ENCODE measurements around the gene CFAP65. TPM values are rescaled to one million over a fixed set of nuclear protein-coding genes. Genes with fewer than 3 reads are reported as not detected.

CFAP65 gene
- total and polyA plus RNA-seq, 2 of the 13 experiments (the other 11 are each of a cell fraction or from before 2014, with no cell fraction given): 0.05 TPM; not detected in 1

- TF ChIP-seq, protein P1, sequence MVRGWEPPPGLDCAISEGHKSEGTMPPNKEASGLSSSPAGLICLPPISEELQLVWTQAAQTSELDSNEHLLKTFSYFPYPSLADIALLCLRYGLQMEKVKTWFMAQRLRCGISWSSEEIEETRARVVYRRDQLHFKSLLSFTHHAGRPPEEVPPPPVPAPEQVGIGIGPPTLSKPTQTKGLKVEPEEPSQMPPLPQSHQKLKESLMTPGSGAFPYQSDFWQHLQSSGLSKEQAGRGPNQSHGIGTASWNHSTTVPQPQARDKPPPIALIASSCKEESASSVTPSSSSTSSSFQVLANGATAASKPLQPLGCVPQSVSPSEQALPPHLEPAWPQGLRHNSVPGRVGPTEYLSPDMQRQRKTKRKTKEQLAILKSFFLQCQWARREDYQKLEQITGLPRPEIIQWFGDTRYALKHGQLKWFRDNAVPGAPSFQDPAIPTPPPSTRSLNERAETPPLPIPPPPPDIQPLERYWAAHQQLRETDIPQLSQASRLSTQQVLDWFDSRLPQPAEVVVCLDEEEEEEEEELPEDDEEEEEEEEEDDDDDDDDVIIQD (CRISPR knock-in tag; IDR thresholded peaks at IDR 0.05; ENCODE audit: low read depth): no peak
- no peak for TF ChIP-seq EEA1 (CRISPR knock-in tag; IDR thresholded peaks at IDR 0.05; ENCODE audit: borderline replicate concordance)
- no peak for TF ChIP-seq ZNF17 (CRISPR knock-in tag; IDR thresholded peaks at IDR 0.05)
- no peak for TF ChIP-seq CREM (IDR thresholded peaks at IDR 0.05)
- TF ChIP-seq CREM (CRISPR knock-in tag; IDR thresholded peaks at IDR 0.05): no peak
- TF ChIP-seq CEBPZ (IDR thresholded peaks at IDR 0.05; ENCODE audit: low read length): no peak
- no peak for TF ChIP-seq KLF15 (CRISPR knock-in tag; IDR thresholded peaks at IDR 0.05; ENCODE audit: borderline replicate concordance)
Observed at GRCh38 chr2:219078951-219079350, 37.6 kb upstream of the CFAP65 start (continued).

- no peak overlapping the region for H3K9ac ChIP-seq (ENCODE audit: insufficient read depth, low read depth, low read length)
- WGBS (ENCODE audit: low lambda C conversion rate): 98% methylated on average over 3 of the region's 3 CpGs
- TF ChIP-seq, protein P2, sequence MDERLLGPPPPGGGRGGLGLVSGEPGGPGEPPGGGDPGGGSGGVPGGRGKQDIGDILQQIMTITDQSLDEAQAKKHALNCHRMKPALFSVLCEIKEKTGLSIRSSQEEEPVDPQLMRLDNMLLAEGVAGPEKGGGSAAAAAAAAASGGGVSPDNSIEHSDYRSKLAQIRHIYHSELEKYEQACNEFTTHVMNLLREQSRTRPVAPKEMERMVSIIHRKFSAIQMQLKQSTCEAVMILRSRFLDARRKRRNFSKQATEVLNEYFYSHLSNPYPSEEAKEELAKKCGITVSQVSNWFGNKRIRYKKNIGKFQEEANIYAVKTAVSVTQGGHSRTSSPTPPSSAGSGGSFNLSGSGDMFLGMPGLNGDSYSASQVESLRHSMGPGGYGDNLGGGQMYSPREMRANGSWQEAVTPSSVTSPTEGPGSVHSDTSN (CRISPR knock-in tag; IDR thresholded peaks at IDR 0.05): no peak
- TF ChIP-seq, protein P3, sequence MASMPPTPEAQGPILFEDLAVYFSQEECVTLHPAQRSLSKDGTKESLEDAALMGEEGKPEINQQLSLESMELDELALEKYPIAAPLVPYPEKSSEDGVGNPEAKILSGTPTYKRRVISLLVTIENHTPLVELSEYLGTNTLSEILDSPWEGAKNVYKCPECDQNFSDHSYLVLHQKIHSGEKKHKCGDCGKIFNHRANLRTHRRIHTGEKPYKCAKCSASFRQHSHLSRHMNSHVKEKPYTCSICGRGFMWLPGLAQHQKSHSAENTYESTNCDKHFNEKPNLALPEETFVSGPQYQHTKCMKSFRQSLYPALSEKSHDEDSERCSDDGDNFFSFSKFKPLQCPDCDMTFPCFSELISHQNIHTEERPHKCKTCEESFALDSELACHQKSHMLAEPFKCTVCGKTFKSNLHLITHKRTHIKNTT (CRISPR knock-in tag; IDR thresholded peaks at IDR 0.05): no peak
- TF ChIP-seq MTF1 (CRISPR knock-in tag; IDR thresholded peaks at IDR 0.05) (no peak), DNMT3B (CRISPR knock-in tag; conservative IDR thresholded peaks at IDR 0.05) (no peak), IRX3 (CRISPR knock-in tag; IDR thresholded peaks at IDR 0.05; ENCODE audit: borderline replicate concordance, low read depth) (no peak), TEAD3 (CRISPR knock-in tag; optimal IDR thresholded peaks at IDR 0.05; ENCODE audit: borderline replicate concordance) (no peak), CTCF (CRISPR knock-in tag; IDR thresholded peaks at IDR 0.05) (no peak), STAG1 (CRISPR knock-in tag; IDR thresholded peaks at IDR 0.05) (peak; percentile 42)
- no peak for DNase-seq (ENCODE audit: low spot score)
- in situ Hi-C loops (cut with HindIII; ENCODE audit: extremely low pct_ligation_motif_present, low pct_unique_long_range_greater_than_20kb): no loop called here
- peaks cover 56% of the 10 kb centered on the region for H3K4me1 ChIP-seq (ENCODE audit: insufficient read depth, low read length)
- CTCF ChIA-PET (ENCODE audit: low intra/inter-chr PET ratio, low total read pairs): no interaction called here
- POLR2A ChIA-PET: no interaction called here
- BruUV-seq (replicated peaks): no TSS peak
- H2AFZ ChIP-seq (ENCODE audit: low read length): no peak overlapping the region
- peaks cover 15 to 23% of the 10 kb centered on the region in 2 experiments for H3K36me3 ChIP-seq (replicated peaks in 1 of 2; ENCODE audit: control insufficient read depth in 1 of 2, insufficient read depth in 2 of 2, low read length in 2 of 2)
- H3K4me2 ChIP-seq (ENCODE audit: low read depth, low read length): no peak overlapping the region
- no peaks in the 10 kb centered on the region for H3K27me3 ChIP-seq (ENCODE audit: control insufficient read depth in 1 of 2, insufficient read depth in 2 of 2, low read length in 2 of 2)
- H3K27ac ChIP-seq (ENCODE audit: extremely low read length, insufficient read depth, low read length): no peak overlapping the region
- H4K20me1 ChIP-seq (ENCODE audit: insufficient read depth, low read length): no peaks in the 10 kb centered on the region; the same call in 1 of the 2 replicates
- H3K4me3 ChIP-seq (replicated peaks in 1 of 3; ENCODE audit: insufficient read depth in 1 of 3, low read depth in 2 of 3, low read length in 3 of 3): no peak overlapping the region
- no peak for ATAC-seq
- intact Hi-C loops (cut with micrococcal nuclease; ENCODE audit: unreplicated experiment): no loop called here
- no peak for FAIRE-seq
- H3K9me3 ChIP-seq (ENCODE audit: low read length): no peaks in the 10 kb centered on the region
- no peaks in the 10 kb centered on the region for H3K79me2 ChIP-seq (ENCODE audit: insufficient read depth, low read length)
Observed at GRCh38 chr2:219078126-219078525, 36.8 kb upstream of the CFAP65 start.

Measured in HepG2 (cell line).